GM10266 (cell line): Measurements from ENCODE around the gene CHM.
"Not testable (repeated sequence)": the region's sequence is repeated elsewhere in the genome, so short reads cannot be mapped to it uniquely, and the experiment has no call there.

Experiments
- DNase-seq: peaks from one replicate; pipeline ENCODE4 v3.0.0; 2012; ENCODE audit errors: extremely low spot score
- CTCF ChIP-seq: IDR thresholded peaks from 2 replicates; pipeline ENCODE4 v1.5.1; 2012; ENCODE audit warnings: mild to moderate bottlenecking, low read depth; ENCODE audit not compliant: control insufficient read depth, insufficient read depth; ENCODE audit errors: missing control alignments

Gene CHM

GRCh38 chrX:85977218-85977617, 70.1 kb downstream of the CHM start:
- DNase-seq = peak; percentile 14
- no peak for TF ChIP-seq CTCF

GRCh38 chrX:85972351-85972750, 75.0 kb downstream of the CHM start:
- DNase-seq = not testable (repeated sequence)

- no peak for TF ChIP-seq CTCF
- DNase-seq = no peak
Measured at GRCh38 chrX:85964744-85965143, 82.6 kb downstream of the CHM start.

DNA sequence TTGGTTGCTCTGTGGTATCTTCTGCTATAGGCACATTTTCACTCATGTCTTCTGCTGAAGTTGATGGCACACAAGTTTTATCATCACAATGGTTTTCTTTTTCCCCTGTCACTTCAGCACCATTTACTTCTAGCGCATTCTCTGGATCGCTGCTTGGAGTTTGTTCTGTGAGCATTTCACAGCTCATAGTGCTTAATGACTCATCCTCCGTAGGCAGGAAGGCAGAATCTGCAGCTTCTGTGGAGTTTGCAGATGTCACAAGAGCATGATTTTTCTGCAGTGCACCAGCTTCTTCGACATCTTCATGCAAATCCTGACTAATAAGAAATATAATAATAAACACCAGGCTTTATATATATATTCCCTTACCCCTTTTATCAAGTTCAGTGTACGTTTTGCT, 83.6 kb downstream of the CHM start:
- no peak for DNase-seq
- TF ChIP-seq CTCF = no peak

- DNase-seq = no peak
- TF ChIP-seq CTCF = no peak
Measured at GRCh38 chrX:85955510-85955909, 91.8 kb downstream of the CHM start.

- DNase-seq = not testable (repeated sequence)
Measured at GRCh38 chrX:85944751-85945150, 102.6 kb downstream of the CHM start.

GRCh38 chrX:85941275-85941674, 106.1 kb downstream of the CHM start:
- DNase-seq = no peak
- no peak for TF ChIP-seq CTCF

- not testable (repeated sequence) for DNase-seq
Measured at GRCh38 chrX:85939942-85940341, 107.4 kb downstream of the CHM start.

DNA sequence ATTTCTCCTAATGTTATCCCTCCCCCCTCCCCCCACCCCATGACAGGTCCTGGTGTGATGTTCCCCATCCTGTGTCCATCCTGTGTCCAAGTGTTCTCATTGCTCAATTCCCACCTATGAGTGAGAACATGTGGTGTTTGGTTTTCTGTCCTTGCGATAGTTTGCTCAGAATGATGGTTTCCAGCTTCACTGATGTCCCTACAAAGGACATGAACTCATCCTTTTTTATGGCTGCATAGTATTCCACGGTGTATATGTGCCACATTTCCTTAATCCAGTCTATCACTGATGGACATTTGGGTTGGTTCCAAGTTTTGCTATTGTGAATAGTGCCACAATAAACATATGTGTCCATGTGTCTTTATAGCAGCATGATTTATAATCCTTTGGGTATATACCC, 113.0 kb downstream of the CHM start:
- not testable (repeated sequence) for DNase-seq

DNA sequence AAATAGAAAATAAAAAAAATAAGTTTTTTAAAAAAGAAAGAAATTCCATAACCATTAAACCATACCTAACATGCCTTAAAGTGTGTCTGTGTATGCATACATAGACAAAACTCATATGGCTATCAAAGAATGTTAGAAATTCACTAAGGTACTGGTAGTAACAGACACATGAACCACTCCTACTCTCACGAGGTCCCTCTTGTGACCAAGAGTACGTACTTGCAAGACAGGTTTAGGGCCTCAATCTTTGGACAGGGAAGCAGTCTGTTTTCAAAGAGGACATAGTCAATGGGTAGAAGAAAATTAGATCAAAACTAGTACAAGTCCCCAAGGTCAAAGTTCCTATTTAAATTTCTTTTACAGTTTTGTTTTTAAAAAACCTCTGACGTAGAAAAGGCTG, 117.3 kb downstream of the CHM start:
- DNase-seq = no peak

More for the DNA sequence above, 117.3 kb downstream of the CHM start:
- no peak for TF ChIP-seq CTCF
